Activated gamma-delta T cell (primary cell): ENCODE measurements around the gene ARHGAP32.

Experiments used
- DNase-seq: peaks from one replicate; lab custom pipeline; 2025; lab: John Stamatoyannopoulos, UW

Gene ARHGAP32

DNA sequence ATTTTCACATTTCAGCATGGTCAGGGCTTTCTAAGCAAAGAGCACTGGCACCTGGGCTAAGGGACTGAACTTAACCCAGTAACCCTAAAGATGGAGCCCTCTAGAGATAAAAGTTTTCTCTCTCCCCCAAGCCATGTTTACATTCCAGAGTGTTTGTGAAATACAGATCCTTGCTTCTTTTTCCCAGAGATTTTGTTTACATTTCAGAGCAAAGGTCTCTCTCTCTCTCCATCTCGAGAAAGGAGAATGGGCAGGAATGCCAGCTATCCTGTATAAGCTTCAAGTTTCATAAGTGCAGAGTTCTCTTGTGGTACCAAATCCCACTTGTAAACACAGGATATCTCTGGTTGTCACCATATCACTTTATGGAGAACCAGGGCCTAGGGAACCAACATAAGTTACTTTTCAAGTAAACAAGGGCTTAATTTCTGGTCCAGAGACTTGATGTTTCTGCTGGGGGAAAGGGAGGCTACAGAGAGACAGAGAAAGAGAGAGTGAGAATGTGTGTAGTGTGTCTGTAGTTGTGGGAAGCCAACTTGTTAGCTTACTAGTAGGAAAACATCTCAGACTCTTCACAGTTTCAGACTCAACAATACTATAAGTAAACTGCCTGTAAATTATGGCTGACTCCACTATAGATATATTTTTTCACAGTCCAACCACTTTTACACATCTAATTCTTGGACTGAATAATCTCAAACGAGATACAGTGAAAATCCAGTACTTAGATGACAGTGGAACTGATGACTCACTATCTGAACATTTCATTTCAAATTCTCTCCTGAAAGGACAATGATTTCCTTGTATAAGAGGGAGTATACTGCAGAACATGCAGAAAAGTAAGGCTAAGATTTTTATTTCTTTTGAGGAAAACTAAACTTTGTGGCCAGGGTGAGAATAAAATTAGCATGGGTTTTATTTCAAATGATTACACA lies 76.2 kb downstream of the ARHGAP32 start:
- DNase-seq, result no peak

DNA sequence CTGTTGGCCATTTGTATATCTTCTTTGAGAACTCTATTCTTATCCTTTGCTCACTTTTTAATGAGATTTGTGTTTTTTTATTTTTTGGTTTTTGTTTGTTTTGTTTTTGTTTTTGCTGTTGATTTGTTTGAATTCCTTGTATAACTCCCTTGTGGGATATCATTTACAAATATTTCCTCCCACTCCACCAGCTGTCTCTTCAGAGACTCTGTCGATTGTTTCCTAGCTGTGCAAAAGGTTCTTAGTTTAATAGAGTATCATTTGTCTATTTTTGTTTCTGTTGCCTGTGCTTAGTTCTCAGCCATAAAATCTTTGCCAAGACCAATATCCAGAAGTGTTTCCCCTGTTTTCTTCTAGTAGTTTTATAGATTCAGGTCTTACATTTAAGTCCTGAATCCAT lies 82.4 kb downstream of the ARHGAP32 start:
- DNase-seq, result no peak

DNA sequence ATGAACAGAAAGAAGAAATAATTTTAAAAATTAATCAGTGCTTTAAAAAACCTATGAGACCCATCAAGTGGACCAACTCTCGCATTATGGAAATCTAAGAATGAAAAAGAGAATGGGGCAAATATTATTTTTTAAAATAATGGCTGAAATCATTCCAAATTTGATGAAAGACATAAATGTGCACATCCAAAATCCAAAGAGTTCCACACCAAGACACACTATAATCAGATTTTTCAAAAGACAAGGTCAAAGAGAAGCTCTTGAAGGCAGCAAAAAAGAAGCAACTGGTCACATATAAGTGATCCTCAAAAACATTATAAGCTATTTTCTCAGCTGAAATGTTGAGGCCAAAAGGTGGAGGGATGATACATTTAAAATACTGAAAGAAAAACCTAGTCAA lies 85.3 kb downstream of the ARHGAP32 start:
- DNase-seq, result no peak

DNA sequence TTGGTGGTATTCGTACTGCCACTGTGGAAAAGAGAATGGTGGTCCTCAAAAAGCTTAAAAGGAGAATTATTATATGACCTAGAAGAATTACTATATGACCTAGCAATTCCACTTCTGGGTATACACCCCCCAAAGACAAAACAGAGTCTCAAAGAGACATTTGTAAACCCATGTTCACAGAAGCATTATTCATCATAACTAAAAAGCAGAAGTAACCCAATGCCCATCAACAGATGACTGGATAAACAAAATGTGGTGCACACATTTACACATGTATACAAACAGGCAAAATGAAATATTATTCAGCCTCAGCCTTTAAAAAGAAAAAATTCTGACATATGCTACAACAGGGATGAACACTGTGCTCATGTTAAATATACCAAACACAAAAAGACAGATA lies 89.4 kb downstream of the ARHGAP32 start:
- no peak for DNase-seq

DNA sequence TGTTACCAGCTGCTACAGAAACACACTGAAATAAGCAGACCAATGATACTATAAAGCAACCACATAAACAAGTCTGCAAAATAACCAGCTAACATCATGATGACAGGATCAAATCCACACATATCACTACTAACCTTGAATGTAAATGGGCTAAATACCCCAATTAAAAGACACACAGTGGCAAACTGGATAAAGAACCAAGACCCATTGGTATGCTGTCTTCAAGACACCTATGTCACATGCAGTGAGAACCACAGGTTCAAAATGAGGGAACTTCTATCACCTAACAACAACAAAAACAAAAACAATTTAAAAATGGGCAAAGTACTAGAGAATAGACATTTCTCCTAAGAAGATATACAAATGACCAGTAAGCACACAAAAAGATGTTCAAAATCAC lies 89.9 kb downstream of the ARHGAP32 start:
- DNase-seq, result no peak

DNA sequence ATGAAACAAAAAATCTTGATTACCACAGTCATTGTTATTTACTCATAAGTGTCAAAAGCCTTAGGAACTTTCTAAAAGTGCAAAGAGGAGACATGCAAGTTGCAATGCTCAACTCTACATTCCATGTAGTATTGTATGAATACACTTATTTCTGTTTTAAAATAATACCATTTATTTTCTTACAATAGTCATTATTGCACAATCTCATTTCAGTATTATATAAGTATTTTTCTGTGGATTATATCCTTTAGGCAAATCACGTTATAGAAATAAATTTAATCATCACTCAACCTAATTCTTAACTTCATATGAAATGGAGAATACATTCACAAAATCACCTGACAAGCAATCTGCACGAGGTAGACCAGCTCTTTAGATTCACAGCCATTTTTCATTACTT lies 98.8 kb downstream of the ARHGAP32 start:
- no peak for DNase-seq

DNA sequence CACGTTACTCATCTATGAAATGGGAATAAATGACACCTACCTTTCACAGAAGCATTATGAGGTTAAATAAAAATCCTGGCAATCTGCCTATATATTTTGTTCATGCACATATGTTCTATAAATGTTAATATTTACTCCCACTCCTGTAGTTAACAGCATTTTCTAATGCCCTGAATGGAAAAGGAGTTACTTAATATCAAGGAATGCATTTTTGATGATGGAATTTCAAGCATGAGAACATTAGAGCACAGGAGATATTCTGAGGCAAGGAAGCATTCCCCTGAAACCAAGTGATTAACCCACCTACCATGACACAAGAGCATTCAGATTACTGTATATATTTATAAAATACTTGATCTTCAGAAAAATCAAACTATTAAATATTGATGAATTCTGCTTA lies 102.1 kb downstream of the ARHGAP32 start:
- no peak for DNase-seq

DNA sequence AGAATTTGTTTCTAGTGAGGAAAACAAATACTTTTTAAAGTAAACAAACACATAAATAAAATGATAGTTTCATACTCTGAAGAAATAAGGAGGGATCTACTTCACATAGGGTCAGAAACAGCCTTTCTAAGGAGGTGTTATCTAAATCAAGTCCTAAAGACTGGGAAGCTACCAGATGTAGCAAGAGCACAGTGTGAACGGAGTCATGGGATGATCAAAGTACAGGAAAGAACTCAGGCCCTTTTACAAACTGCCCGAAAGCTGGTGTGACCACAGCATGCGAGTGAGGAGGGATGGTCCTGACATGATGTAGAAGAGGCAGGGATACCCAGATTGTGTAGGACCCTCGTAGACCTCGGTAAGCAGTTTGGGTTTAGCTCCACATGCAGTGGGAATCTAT lies 102.8 kb downstream of the ARHGAP32 start:
- no peak for DNase-seq

DNA sequence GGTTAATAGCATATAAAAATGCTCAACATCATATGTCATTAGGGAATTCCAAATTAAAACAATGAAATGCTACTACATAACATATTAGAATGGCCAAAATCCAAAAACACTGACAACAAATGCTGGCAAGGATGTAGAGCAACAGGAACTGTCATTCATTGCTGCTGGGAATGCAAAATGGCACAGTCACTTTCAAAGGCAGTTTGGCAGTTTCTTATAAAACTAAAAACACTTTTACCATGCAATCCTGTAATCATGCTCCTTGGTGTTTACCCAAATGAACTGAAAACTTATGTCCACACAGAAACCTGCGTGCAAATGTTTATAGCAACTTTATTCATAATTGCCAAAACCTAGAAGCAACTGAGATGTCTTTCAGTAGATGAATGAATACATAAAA lies 105.1 kb downstream of the ARHGAP32 start:
- no peak for DNase-seq

DNA sequence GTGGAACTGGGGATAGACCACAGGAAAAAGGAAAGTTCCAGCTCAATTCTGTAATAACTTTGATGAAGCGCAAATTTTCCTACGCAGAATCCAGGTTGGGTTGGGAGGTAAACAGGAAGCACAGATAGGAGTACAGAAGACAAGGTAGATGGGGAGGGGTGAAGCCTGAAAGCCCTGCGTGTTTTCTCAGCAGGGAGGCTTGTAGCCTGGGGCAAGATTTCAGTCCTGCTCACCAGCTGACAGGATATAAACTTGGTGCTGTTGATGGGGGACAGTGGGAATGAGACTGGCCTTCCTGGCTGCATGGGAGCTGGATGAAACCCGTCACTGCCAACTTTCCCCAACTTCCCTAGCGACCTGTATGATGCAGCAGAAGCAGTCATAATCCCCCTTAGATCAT lies 114.9 kb downstream of the ARHGAP32 start:
- no peak for DNase-seq

DNA sequence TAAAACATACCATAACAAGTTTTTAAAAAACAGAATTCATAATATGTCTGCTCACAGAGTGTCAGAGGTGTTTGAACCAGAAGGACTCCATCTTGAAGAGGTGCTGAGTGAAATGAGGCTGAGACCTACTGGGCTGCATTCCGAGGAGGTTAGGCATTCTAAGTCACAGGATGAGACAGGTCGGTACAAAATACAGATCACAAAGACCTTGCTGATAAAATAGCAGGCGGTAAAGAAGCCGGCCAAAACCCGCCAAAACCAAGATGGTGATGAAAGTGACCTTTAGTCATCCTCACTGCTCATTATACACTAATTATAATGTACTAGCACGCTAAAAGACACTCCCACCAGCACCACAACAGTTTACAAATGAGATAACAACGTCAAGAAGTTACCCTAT lies 116.4 kb downstream of the ARHGAP32 start:
- no peak for DNase-seq

DNA sequence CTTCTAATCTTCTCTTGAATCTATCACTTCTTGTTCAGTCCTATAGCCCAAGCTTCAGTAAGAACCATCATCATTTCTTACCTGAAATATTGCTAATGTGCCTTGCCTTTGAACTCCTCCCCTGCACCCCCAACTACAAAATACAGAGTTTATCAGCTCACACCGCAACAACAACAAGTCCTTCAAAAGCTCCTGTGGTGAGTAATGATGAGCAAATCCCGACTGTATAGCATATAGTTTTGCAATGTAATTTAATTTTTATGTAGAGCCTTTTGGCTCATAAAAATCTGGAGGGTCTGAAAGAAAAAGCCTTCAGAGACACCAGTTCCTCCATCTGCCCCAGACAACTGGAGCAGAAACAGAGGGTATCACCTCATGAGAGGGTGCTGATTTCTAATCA lies 124.7 kb downstream of the ARHGAP32 start:
- no peak for DNase-seq

DNA sequence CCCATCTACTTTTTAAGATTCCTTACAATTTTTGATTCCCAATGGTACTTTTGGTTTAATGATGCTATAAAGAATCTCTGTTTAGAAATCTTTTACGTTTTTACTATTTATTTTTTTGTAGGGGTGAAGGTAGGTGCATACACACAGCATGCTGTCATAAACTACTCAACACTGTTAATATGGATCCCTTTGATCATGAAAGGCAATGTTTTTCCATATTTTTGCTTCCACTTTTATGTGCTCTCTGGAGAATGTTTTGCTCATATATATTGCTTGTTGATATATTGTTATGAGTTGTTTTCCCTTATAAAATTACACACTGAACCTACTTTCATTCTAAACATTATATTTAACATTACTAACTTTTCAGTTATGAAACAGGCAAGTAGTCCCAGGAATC lies 125.9 kb downstream of the ARHGAP32 start:
- DNase-seq, result no peak

DNA sequence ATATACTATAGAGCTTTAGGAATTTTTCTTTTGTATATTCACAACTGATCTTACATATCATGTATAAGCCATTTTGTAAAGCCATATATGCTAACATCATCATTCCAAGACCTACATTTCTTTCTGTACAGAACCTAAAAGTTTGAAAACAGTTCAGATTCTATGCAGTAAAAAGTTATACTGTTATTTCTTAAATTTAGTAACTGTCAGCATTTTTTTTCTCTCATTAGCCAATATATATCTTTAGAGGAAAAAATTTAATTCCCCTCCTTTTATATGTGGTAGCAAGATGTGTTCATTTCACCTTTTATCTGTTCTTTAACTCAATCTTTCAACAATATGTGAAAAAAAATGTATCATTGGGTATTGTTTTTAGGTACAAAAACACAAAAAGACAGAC lies 129.0 kb downstream of the ARHGAP32 start:
- no peak for DNase-seq

DNA sequence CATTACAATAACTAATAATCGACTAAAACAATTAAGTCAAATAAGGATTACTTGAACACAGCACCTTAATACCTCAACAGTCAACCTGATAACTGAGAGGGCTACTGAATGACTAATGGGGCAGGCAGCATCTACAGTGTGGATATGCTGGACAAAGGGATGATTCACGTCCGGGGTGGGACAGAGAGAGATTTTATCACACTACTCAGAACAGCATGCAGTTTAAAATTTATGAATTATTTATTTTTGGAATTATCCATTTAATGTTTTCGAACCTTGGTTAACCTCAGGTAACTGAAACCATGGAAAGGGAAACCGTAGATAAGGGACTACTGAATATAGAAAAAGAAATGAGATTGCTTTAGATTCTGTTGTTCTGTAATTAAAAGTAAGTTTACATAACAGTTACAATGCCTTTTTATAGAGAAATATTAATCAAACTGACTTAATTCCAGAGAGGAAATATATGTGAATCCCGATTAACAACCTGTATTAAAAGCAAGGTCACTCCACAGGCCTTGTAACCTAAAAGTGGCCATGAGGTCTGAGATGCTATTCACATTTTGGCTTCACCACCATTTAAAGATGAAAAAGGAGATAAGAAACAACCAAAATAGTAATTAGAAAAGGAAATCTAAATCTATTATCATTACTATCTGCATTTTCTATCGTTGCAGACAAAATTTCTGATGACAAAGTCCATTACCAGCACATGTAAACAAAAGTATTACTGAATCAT lies 130.5 kb downstream of the ARHGAP32 start:
- no peak for DNase-seq

DNA sequence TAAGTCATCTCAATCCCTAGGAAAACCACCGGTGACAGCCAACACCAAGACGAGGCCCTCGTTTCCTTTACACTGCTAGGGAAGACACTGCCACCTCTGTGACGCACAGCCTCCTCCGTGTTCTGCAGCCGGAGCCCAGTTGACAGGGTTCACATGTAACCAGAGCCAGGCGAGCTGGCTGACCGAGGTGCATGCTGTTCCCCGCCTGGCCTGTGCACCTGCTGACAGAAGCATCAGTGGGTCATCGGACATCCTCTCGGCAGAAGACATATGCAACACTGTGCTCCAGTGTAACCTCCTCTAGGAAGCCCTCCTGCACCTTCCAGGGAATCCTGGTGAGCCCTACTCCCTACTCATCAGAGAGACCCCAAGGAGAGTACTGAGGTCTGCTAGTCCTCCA lies 135.2 kb downstream of the ARHGAP32 start:
- no peak for DNase-seq

DNA sequence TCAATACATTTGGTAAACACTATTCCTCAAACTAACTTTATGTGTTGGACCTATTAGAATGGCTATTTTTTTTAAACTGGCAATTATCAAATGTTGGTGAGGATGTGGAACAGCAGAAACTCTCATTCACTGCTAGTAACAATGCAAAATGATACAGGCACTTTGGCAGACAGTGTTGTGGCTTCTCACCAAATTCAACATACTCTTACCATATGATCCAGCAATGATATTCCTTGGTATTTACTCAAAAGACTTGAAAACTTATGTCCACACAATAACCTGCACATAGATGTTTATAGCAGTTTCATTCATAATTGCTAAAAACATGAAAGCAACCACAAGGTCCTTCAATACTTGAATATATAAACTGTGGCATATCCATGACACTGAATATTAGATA lies 136.9 kb downstream of the ARHGAP32 start:
- no peak for DNase-seq

DNA sequence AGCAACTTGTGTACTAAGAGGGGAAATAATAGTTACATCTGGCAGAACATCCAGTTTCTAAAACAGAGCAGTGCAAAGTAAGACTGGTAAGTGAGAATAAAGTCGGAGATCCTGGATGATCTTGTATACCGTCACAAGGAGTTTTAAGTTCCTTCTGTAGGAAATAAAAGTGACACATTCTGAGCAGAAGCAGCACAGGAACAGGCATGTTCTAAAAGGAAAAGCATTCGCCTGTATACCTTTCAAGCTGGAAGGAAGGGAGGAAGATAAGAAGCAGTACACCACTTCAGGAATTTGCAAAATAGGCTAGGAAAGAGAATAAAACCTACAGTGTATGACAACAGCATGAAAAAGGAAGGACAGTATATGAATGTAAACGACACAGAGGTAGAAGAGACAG lies 143.2 kb downstream of the ARHGAP32 start:
- DNase-seq, result no peak

DNA sequence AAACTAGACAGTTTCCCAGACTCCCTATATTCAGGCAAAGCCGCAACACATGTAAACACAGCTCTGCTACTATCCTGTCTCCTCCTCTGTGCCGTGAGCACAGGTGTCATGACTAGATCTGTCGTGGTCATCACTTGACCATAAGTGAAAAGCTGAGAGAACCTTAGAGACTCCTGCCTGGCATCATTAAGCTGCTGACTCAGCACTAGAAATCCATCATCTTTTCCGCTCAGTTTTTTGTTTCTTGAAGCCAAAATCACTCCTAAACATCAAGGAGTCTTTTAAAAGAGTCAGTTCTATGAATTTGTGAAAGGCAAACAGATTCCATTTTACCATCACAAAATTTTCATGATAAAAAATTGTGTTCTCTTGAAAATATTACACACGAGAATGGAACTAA lies 147.0 kb downstream of the ARHGAP32 start:
- no peak for DNase-seq

DNA sequence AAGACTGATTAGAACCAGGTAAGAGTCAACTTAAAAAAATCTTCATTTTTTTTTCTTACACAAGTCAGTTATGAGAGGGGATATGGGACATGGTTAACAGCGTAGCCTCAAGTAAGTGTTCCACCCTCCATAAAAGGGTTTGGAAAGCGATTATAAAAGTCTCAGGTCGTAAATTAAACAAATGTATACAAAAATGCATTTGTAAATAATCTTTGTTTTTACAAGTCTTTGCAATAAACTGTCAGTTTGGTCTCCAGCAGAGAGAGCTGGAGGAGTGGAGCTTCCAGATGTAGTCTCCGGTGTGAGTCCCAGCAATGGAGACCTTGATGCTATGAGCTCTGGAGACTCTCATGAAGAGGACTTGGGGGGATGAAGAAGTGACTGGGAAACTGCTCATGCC lies 149.6 kb downstream of the ARHGAP32 start:
- DNase-seq, result no peak

DNA sequence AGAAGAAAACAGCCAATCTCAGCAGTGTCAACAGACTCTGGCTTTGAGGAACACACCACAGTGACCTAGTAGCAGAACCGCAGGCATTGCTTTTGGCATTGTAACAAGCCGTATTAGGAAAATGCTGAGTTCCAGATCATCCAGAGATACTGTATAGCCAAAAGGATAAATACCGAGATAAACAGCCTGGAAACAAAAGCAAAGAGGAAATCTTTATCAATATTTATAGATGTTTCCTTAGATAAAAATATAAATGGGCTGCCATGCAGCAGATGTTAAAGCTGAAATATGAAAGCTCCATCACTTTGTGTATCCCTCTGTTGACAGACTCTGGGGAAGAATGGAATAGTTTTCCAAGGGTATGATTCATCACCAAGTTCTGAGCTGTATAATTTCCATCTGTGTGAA lies 150.5 kb downstream of the ARHGAP32 start:
- no peak for DNase-seq

DNA sequence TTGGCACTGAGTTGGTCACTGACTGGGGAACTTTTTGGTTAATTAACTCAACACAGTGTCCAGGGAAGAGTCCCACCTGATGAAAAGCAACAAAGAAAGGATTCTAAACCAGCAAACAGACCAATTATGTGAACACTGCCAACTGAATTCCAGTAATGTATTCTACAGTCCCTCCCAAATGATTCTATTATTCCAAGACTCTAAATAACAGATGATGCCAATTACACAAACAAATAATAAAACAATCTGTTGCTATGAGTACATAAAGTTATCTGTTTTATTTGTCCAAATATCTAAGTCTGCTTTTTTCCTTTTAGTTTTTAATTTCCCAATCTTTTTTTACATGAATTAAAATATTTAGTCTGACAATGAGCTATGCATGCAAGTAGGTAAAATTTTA lies 151.2 kb downstream of the ARHGAP32 start:
- DNase-seq, result no peak

DNA sequence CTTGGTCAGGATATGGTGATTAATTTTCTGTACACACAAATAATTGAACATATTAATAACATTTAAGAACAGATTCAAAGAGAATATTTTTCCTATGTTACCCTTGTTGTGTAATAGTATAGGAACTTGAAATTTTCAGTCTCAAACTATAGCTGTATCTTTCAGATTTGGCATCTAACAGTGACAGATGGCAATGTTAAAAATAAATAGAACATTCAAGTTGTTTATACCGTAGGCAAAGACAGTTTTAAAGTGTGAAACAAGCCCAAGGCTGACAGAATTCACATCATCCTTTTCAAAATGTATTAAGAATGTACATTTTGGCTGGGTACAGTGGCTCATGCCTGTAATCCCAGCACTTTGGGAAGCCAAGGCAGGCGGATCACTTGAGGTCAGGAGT lies 156.9 kb downstream of the ARHGAP32 start:
- no peak for DNase-seq
